HFF-Myc (cell line): ENCODE results near the gene PPP1R14B.

Experiments used
- DNase-seq: peaks from one replicate; pipeline ENCODE4 v3.0.0-alpha.2; 2011; ENCODE audit warnings: low read depth; ENCODE audit errors: extremely low read depth
- H3K4me3 ChIP-seq: replicated peaks from 2 replicates; pipeline ENCODE4 v1.5.1; 2011; ENCODE audit warnings: low read depth, mild to moderate bottlenecking, control low read depth, low read length
- CTCF ChIP-seq: IDR thresholded peaks from 2 replicates; pipeline ENCODE4 v1.5.1; 2012; ENCODE audit warnings: mild to moderate bottlenecking, low read depth, low read length, control low read depth; ENCODE audit errors: missing control alignments

PPP1R14B gene

GRCh38 chr11:64218628-64219353, 28.0 kb downstream of the PPP1R14B start:
- no peak for TF ChIP-seq CTCF
- no peak for DNase-seq
- H3K4me3 ChIP-seq, result no peak overlapping the region

- H3K4me3 ChIP-seq, result no peak overlapping the region
- DNase-seq, result no peak
- no peak for TF ChIP-seq CTCF
Measured at GRCh38 chr11:64216879-64217278, 29.9 kb downstream of the PPP1R14B start.

GRCh38 chr11:64211181-64211872, 35.4 kb downstream of the PPP1R14B start:
- H3K4me3 ChIP-seq, result no peak overlapping the region
- no peak for DNase-seq
- no peak for TF ChIP-seq CTCF

GRCh38 chr11:64210301-64211020, 36.3 kb downstream of the PPP1R14B start:
- H3K4me3 ChIP-seq, result no peak overlapping the region
- DNase-seq, result no peak
- TF ChIP-seq CTCF, result no peak

- TF ChIP-seq CTCF, result no peak
- H3K4me3 ChIP-seq, result no peak overlapping the region
- no peak for DNase-seq
Measured at GRCh38 chr11:64209563-64209843, 37.2 kb downstream of the PPP1R14B start.

- no peak overlapping the region for H3K4me3 ChIP-seq
- DNase-seq, result no peak
- no peak for TF ChIP-seq CTCF
Measured at GRCh38 chr11:64208796-64209562, 37.8 kb downstream of the PPP1R14B start.
